ENCODE data around the gene KIF3A. TPM values are rescaled to one million over a fixed set of nuclear protein-coding genes. Genes with fewer than 3 reads are reported as not detected.

The KIF3A gene
- total RNA-seq, 1 donor from 2014 or later = 20.0 TPM

- H3K4me1 Mint-ChIP-seq (ENCODE audit: unreplicated experiment) = no peaks in the 10 kb centered on the region
- H3K27me3 Mint-ChIP-seq = no peaks in the 10 kb centered on the region
Measured at GRCh38 chr5:132729896-132730295, 7.5 kb downstream of the KIF3A start.

GRCh38 chr5:132725745-132726144 lies 11.6 kb downstream of the KIF3A start:
- Mint-ChIP-seq H3K4me1 (ENCODE audit: unreplicated experiment) (no peaks in the 10 kb centered on the region), H3K36me3 (peaks cover 28% of the 10 kb centered on the region), H3K9me3 (no peaks in the 10 kb centered on the region), H3K27ac (no peak overlapping the region), H3K27me3 (no peaks in the 10 kb centered on the region), H3K4me3 (no peak overlapping the region)
- TF ChIP-seq CTCF (conservative IDR thresholded peaks at IDR 0.05) = no peak
- DNase-seq (ENCODE audit: extremely low spot score, unreplicated experiment) = no peak

More at GRCh38 chr5:132729896-132730295, 7.5 kb downstream of the KIF3A start:
- Mint-ChIP-seq H3K27ac (no peak overlapping the region), H3K36me3 (peaks cover 13% of the 10 kb centered on the region), H3K9me3 (no peaks in the 10 kb centered on the region), H3K4me3 (no peak overlapping the region)
- no peak for TF ChIP-seq CTCF (conservative IDR thresholded peaks at IDR 0.05)
- DNase-seq (ENCODE audit: extremely low spot score, unreplicated experiment) = no peak

GRCh38 chr5:132718544-132719312 lies 18.6 kb downstream of the KIF3A start:
- Mint-ChIP-seq H3K27me3 (no peaks in the 10 kb centered on the region), H3K36me3 (peaks cover 16% of the 10 kb centered on the region), H3K27ac (no peak overlapping the region), H3K4me1 (ENCODE audit: unreplicated experiment) (no peaks in the 10 kb centered on the region), H3K9me3 (no peaks in the 10 kb centered on the region), H3K4me3 (no peak overlapping the region)
- TF ChIP-seq CTCF (conservative IDR thresholded peaks at IDR 0.05) = no peak
- DNase-seq (ENCODE audit: extremely low spot score, unreplicated experiment) = no peak

GRCh38 chr5:132714456-132715307 lies 22.7 kb downstream of the KIF3A start:
- Mint-ChIP-seq H3K27me3 (no peaks in the 10 kb centered on the region), H3K36me3 (peaks cover 12% of the 10 kb centered on the region), H3K4me3 (no peak overlapping the region), H3K27ac (no peak overlapping the region), H3K9me3 (no peaks in the 10 kb centered on the region), H3K4me1 (ENCODE audit: unreplicated experiment) (no peaks in the 10 kb centered on the region)
- peak; percentile 75 for TF ChIP-seq CTCF (conservative IDR thresholded peaks at IDR 0.05)
- DNase-seq (ENCODE audit: extremely low spot score, unreplicated experiment) = no peak

- H3K9me3 Mint-ChIP-seq = no peaks in the 10 kb centered on the region
- H3K4me3 Mint-ChIP-seq = no peak overlapping the region
- H3K27me3 Mint-ChIP-seq = no peaks in the 10 kb centered on the region
- peaks cover 15% of the 10 kb centered on the region for H3K36me3 Mint-ChIP-seq
- no peak for TF ChIP-seq CTCF (conservative IDR thresholded peaks at IDR 0.05)
- DNase-seq (ENCODE audit: extremely low spot score, unreplicated experiment) = no peak
- no peak overlapping the region for H3K27ac Mint-ChIP-seq
- no peaks in the 10 kb centered on the region for H3K4me1 Mint-ChIP-seq (ENCODE audit: unreplicated experiment)
Measured at GRCh38 chr5:132708645-132709044, 28.7 kb downstream of the KIF3A start.

Measured in type B pancreatic cell (in vitro differentiated cells).